ENCODE data around the gene ITLN1.
"Not testable (repeated sequence)": the region's sequence is repeated elsewhere in the genome, so short reads cannot be mapped to it uniquely, and the experiment has no call there.

GRCh38 chr1:160913229-160913628 lies 28.2 kb upstream of the ITLN1 start:
- not testable (repeated sequence) for TF ChIP-seq CTCF (conservative IDR thresholded peaks at IDR 0.05); ZFX (IDR thresholded peaks at IDR 0.05)

Data from C4-2B (cell line).